H54 (cell line): ENCODE data around the gene FAM184A.

Experiments used
- DNase-seq: peaks from one replicate; pipeline ENCODE4 v3.0.0; 2011; ENCODE audit warnings: low spot score, mixed read lengths; ENCODE audit not compliant: insufficient read length
- FAIRE-seq: peaks from 3 replicates; lab custom pipeline; 2011; peaks lifted over from hg19 to GRCh38; lab: Jason Lieb, UNC
- POLR2A ChIP-seq: IDR thresholded peaks from 2 replicates; pipeline ENCODE4 v1.6.1; 2011; ENCODE audit warnings: low read depth, mild to moderate bottlenecking, low read length

The FAM184A gene

DNA sequence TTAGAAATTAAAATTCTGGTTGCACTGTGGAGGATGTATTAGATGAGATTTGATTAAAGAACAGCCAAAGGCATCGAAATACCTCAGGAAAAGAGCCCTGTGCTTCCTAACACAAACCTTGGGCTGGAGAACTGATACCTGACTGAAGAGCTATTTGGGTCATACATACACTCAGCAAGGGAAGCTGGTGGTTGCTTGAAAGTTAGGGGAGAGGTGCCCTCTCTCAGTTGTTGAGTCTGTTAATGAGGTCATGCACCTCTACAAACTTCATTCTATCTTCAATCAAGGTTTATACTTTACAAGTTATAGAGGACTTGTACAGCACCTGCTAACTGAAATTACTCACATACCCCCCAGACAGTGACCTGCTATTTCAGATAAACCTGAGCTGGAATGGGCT lies 25.5 kb downstream of the FAM184A start:
- no peak for DNase-seq
- no peak for TF ChIP-seq POLR2A
- FAIRE-seq = no peak

- DNase-seq (no peak), FAIRE-seq (no peak)
- TF ChIP-seq POLR2A = no peak
These were observed 26.1 kb downstream of the FAM184A start for GRCh38 chr6:119052292-119052889.

GRCh38 chr6:119044255-119044654 lies 34.2 kb downstream of the FAM184A start:
- no peak for TF ChIP-seq POLR2A
- DNase-seq = no peak
- FAIRE-seq = no peak

DNA sequence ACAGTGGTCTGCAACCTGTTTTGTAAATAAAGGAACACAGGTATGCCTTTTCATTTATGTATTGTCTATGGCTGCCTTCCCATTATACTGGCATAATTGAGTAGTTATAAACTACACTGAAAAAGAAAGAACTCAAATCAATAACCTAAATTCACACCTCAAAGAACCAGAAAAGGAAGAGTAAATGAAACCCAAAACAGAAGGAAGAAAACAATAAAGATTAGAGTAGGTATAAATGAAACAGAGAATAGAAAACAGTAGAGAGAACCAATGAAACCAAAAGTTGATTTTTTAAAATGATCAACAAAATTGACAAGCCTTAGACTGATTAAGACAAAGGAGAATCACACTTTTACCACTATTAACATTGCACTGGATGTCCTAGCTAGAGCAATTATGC lies 34.7 kb downstream of the FAM184A start:
- TF ChIP-seq POLR2A = no peak
- DNase-seq (no peak), FAIRE-seq (no peak)

GRCh38 chr6:119043265-119043664 lies 35.2 kb downstream of the FAM184A start:
- DNase-seq (no peak), FAIRE-seq (no peak)
- no peak for TF ChIP-seq POLR2A

GRCh38 chr6:119040636-119041035 lies 37.8 kb downstream of the FAM184A start:
- TF ChIP-seq POLR2A = no peak
- DNase-seq (no peak), FAIRE-seq (no peak)

DNA sequence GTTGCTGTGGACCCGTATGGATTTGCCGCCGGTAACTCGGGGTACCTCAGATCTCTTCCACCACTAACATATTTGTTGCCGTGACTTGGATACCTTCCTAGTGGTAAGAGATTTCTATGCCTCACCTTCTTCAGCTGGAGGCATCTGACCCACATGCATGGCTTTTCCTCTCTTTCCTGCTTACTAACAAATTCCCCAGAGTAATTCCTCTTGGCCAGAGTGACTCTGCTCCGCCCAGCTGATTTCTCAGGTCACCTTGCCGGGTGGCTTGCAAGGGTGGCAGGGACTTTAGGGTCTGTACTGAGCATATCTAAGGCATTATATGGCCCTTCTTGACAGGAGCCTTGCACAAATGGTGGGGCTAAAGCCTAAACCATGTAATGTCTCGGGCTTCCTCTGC lies 38.2 kb downstream of the FAM184A start:
- TF ChIP-seq POLR2A = no peak
- no peak for FAIRE-seq
- no peak for DNase-seq

- DNase-seq = no peak
- no peak for FAIRE-seq
- TF ChIP-seq POLR2A = no peak
These were observed 40.4 kb downstream of the FAM184A start for GRCh38 chr6:119037941-119038623.

GRCh38 chr6:119037264-119037663 lies 41.2 kb downstream of the FAM184A start:
- no peak for TF ChIP-seq POLR2A
- no peak for FAIRE-seq
- no peak for DNase-seq

GRCh38 chr6:119036081-119036480 lies 42.4 kb downstream of the FAM184A start:
- TF ChIP-seq POLR2A = no peak
- no peak for FAIRE-seq

GRCh38 chr6:119035459-119035858 lies 43.0 kb downstream of the FAM184A start:
- no peak for DNase-seq
- no peak for FAIRE-seq
- no peak for TF ChIP-seq POLR2A

More at GRCh38 chr6:119036081-119036480, 42.4 kb downstream of the FAM184A start:
- no peak for DNase-seq

DNA sequence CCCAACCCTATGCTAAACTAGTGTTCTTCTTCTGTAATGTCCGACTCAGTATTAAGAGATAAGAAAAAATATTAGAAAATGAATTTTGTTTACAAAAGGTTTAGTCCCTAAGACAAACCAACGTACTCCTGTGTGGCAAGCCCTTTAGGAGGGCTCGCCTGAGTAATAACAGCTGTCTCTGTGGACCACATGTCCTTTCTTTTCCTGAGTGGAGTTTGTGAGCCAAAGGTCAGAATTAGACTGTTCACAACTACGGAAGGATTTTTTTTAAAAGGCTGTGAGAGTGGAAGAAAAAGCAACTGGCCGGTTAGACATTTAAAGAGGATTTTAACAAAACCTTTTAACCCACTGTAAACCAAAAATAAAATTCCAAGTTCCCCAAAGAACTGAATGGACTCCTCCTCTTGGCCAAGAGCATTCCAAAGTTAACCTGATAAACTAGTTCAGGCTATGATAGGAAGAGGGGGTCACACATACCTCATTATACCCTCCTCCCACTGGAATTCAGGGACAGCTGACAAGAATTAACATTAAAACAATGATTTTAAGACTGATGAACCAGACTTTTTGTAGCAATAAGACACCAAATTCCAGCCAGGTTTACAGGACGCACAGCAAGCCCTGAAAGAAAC lies 43.5 kb downstream of the FAM184A start:
- DNase-seq (no peak), FAIRE-seq (no peak)
- TF ChIP-seq POLR2A = no peak

DNA sequence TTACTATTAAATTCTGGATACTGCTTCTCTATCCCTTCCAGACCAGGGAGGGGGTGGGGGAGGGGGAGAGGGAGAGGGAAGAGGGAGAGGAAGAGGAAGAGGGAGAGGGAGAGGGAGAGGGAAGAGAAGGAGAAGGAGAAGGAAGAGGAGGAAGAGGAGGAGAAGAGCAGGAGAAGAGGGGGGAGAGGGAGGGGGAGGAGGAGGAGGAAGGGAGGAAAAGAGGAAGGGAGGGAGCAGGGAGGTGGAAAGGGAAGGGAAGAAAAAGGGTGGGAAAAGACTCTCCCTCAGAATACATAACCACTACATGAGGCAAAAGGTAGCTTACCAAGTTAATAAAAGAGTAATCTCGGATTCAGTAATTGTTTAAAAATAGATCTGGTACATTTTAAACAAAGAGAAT lies 46.0 kb downstream of the FAM184A start:
- no peak for TF ChIP-seq POLR2A
- FAIRE-seq (no peak), DNase-seq (no peak)

DNA sequence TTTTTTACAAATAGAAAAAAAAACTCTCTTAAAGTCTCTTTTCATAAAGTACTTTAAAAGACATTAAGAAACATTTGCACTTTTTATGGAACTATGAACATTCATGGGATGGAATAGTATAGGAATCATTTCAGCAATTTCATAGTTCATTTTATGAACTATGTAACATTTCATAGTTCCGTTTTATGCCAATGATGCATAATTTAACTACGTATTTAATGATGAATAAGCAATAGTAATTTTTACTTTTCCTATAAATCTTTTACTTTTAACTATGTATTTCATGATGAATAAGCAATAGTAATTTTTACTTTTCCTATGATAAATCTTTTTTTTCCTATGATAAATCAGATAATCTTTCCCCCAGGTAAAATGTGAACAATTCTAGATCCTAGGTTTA lies 47.7 kb downstream of the FAM184A start:
- no peak for TF ChIP-seq POLR2A
- no peak for FAIRE-seq
- no peak for DNase-seq
